Measurements from ENCODE around the gene EWSR1.

EWSR1 gene

GRCh38 chr22:29325356-29325755 lies 57.3 kb downstream of the EWSR1 start:
- FAIRE-seq (no peak), DNase-seq (ENCODE audit: insufficient read length, low spot score) (no peak)
- no peak for TF ChIP-seq CTCF (IDR thresholded peaks at IDR 0.05; ENCODE audit: insufficient read depth, missing control alignments)

- no peak for DNase-seq (ENCODE audit: insufficient read length, low spot score)
- no peak for TF ChIP-seq CTCF (IDR thresholded peaks at IDR 0.05; ENCODE audit: insufficient read depth, missing control alignments)
- FAIRE-seq = no peak
Measured at GRCh38 chr22:29325785-29326315, 57.8 kb downstream of the EWSR1 start.

- no peak for FAIRE-seq
- no peak for TF ChIP-seq CTCF (IDR thresholded peaks at IDR 0.05; ENCODE audit: insufficient read depth, missing control alignments)
- DNase-seq (ENCODE audit: insufficient read length, low spot score) = no peak
Measured at GRCh38 chr22:29326481-29326880, 58.4 kb downstream of the EWSR1 start.

- DNase-seq (ENCODE audit: insufficient read length, low spot score) (no peak), FAIRE-seq (no peak)
- TF ChIP-seq CTCF (IDR thresholded peaks at IDR 0.05; ENCODE audit: insufficient read depth, missing control alignments) = no peak
Measured at GRCh38 chr22:29327089-29327764, 59.2 kb downstream of the EWSR1 start.

- DNase-seq (ENCODE audit: insufficient read length, low spot score) = no peak
- TF ChIP-seq CTCF (IDR thresholded peaks at IDR 0.05; ENCODE audit: insufficient read depth, missing control alignments) = no peak
- FAIRE-seq = no peak
Measured at GRCh38 chr22:29328055-29328454, 60.0 kb downstream of the EWSR1 start.

GRCh38 chr22:29328566-29329500 lies 60.8 kb downstream of the EWSR1 start:
- TF ChIP-seq CTCF (IDR thresholded peaks at IDR 0.05; ENCODE audit: insufficient read depth, missing control alignments) = no peak
- FAIRE-seq = no peak
- no peak for DNase-seq (ENCODE audit: insufficient read length, low spot score)

Measured in D721Med (cell line).